Transverse colon (tissue), 3 donors: Measurements from ENCODE around the gene SPTBN1.

Source experiments
- CTCF ChIP-seq, 5 experiments: fragments of 200-600 bp in 3 of 5; fragments of 450-650 bp in 2 of 5; sonication (generic) in 3 of 5; IDR thresholded peaks; 1 replicate in 2 of 5; 2 replicates in 3 of 5; pipeline ENCODE4 v1.5.1; 2016 to 2017; ENCODE audit warnings: antibody characterized with exemption in 5 of 5, inconsistent platforms in 3 of 5, mild to moderate bottlenecking in 2 of 5, moderate library complexity in 1 of 5
- POLR2A ChIP-seq: fragments of 450-650 bp; IDR thresholded peaks from one replicate; pipeline ENCODE4 v1.6.1; 2016; ENCODE audit warnings: antibody characterized with exemption, mild to moderate bottlenecking, moderate library complexity

- TF ChIP-seq CTCF (IDR thresholded peaks at IDR 0.05) (no peak), POLR2A (no peak)
Observed at GRCh38 chr2:54628957-54629356, 172.8 kb downstream of the SPTBN1 start.
